Activated CD8-positive, alpha-beta T cell treated with anti-CD3 and anti-CD28 coated beads for 36 hours (primary cell): ENCODE results near the gene COPS7A. TPM values are rescaled to one million over a fixed set of nuclear protein-coding genes. Genes with fewer than 3 reads are reported as not detected.

Source experiments
- ATAC-seq: fragments of 200-7000 bp; cut with Tn5 transposase; one replicate; pipeline ENCODE4 v1.10.0; 2021; ENCODE audit warnings: mild to moderate bottlenecking, moderate library complexity
- CTCF ChIA-PET: fragments of 350-600 bp; sonication (Branson Sonifier 250); formaldehyde crosslinking; loops from one replicate; lab custom pipeline; 2021; ENCODE audit warnings: antibody characterized with exemption; lab: Charles Lee
- POLR2A ChIA-PET: fragments of 350-600 bp; sonication (Branson Sonifier 250); formaldehyde crosslinking; loops from one replicate; lab custom pipeline; 2021; ENCODE audit warnings: antibody characterized with exemption; lab: Charles Lee
- DNase-seq: peaks from one replicate; pipeline ENCODE4 v3.0.0-alpha.2; 2020
- H3K27ac Mint-ChIP-seq: one replicate; pipeline ENCODE4 v1.8.0; 2021; ENCODE audit warnings: mild to moderate bottlenecking, mixed read lengths
- H3K27me3 Mint-ChIP-seq: one replicate; pipeline ENCODE4 v1.8.0; 2021; ENCODE audit warnings: mixed read lengths
- H3K36me3 Mint-ChIP-seq: one replicate; pipeline ENCODE4 v1.8.0; 2021; ENCODE audit warnings: low read depth, mixed read lengths
- H3K4me1 Mint-ChIP-seq: one replicate; pipeline ENCODE4 v1.8.0; 2021; ENCODE audit warnings: low read depth, mixed read lengths
- H3K4me3 Mint-ChIP-seq: one replicate; pipeline ENCODE4 v1.8.0; 2021; ENCODE audit warnings: mild to moderate bottlenecking, moderate library complexity, mixed read lengths
- H3K9me3 Mint-ChIP-seq: one replicate; pipeline ENCODE4 v1.8.0; 2021; ENCODE audit warnings: mixed read lengths
- intact Hi-C: fragments of 100-400 bp; cut with micrococcal nuclease; formaldehyde crosslinking; loops from one replicate; pipeline ENCODE4 v1.10.0; 2022
- total RNA-seq, 2 experiments: library from RNA; stranded (reverse); gene quantifications; one replicate each; pipeline ENCODE4 v1.2.3, GENCODE V29; 2021
- TF ChIP-seq, protein P1 (sequence below): fragments of 200-600 bp; IDR thresholded peaks from one replicate; pipeline ENCODE4 v1.8.0; 2022; ENCODE audit warnings: antibody characterized with exemption, mild to moderate bottlenecking

Gene COPS7A
- total RNA-seq, 2 experiments from 2014 or later = 35.9 to 38.8 TPM

DNA sequence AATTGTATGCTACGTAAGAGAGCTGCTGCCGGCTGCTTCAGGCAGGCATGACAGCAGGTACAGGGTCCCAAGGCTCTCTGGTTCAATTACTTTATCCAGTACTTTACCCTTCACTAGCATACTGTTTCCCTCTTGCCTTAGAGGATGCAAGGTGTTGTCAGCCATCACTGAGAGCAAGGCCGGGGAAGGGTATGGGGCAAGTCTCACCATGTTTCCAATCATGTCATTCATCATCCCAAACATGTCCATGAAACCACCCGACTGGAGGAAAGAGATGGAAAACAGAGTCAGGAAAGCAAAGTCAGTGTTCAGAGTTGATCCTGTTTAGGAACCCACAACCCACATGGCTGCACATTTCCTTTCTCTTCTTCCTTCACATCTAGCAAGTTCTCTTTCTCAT is 26.7 kb downstream of the COPS7A start:
- TF ChIP-seq, protein P1, sequence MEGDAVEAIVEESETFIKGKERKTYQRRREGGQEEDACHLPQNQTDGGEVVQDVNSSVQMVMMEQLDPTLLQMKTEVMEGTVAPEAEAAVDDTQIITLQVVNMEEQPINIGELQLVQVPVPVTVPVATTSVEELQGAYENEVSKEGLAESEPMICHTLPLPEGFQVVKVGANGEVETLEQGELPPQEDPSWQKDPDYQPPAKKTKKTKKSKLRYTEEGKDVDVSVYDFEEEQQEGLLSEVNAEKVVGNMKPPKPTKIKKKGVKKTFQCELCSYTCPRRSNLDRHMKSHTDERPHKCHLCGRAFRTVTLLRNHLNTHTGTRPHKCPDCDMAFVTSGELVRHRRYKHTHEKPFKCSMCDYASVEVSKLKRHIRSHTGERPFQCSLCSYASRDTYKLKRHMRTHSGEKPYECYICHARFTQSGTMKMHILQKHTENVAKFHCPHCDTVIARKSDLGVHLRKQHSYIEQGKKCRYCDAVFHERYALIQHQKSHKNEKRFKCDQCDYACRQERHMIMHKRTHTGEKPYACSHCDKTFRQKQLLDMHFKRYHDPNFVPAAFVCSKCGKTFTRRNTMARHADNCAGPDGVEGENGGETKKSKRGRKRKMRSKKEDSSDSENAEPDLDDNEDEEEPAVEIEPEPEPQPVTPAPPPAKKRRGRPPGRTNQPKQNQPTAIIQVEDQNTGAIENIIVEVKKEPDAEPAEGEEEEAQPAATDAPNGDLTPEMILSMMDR = no peak
- H3K4me3 Mint-ChIP-seq = no peak overlapping the region
- no peak for ATAC-seq
- ChIA-PET CTCF (interaction anchor here (5.5 to 16.4 kb wide), 2 partner anchors 30 to 78 kb away, joined by 117 to 341 read pairs; partner anchors contain the start of genes GPR162 and P3H3), POLR2A (interaction anchor here (0.6 kb wide), 1 partner anchor 74 kb away, joined by 3 read pairs; no protein-coding TSS in a partner anchor)
- no peak overlapping the region for H3K27ac Mint-ChIP-seq
- intact Hi-C loops = loop anchor here (5.0 kb wide), 1 partner anchor 77 kb away; the partner anchor contains the start of gene P3H3
- peaks cover 29% of the 10 kb centered on the region for H3K4me1 Mint-ChIP-seq
- peaks cover 45% of the 10 kb centered on the region for H3K36me3 Mint-ChIP-seq
- no peaks in the 10 kb centered on the region for H3K9me3 Mint-ChIP-seq
- DNase-seq = no peak
- no peaks in the 10 kb centered on the region for H3K27me3 Mint-ChIP-seq

DNA sequence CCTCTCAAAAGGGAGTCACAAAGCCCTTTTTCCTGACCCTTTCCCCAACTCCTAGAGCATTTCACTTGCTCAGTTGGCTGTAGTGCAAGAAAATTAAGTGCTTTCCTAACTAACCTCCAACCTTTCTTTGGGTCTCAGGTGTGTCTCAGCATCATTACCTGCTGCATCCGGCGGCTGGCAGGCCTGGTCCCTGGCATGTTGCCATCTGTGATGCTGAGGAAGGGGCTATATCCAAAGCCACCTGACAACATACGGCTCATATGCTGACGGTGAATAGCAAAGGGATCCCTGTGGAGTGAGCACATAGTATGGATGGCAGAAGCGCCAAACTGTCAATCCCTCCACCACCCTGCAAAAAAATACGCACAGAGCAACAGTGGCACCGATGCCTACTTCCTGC is 27.9 kb downstream of the COPS7A start:
- Mint-ChIP-seq H3K4me3 (peak overlapping the region; percentile 91), H3K27ac (peak overlapping the region; percentile 99), H3K27me3 (no peaks in the 10 kb centered on the region), H3K4me1 (peaks cover 20% of the 10 kb centered on the region), H3K36me3 (peaks cover 35% of the 10 kb centered on the region), H3K9me3 (no peaks in the 10 kb centered on the region)
- intact Hi-C loops = loop anchor here (5.0 kb wide), 1 partner anchor 76 kb away; the partner anchor contains the start of gene P3H3
- DNase-seq (no peak), ATAC-seq (no peak)
- TF ChIP-seq, protein P1 = no peak
- ChIA-PET POLR2A (interaction anchor here (0.6 to 5.1 kb wide), 17 partner anchors 11 to 217 kb away, joined by 3 to 31 read pairs (median 8); partner anchors contain the start of genes C12orf57, CD4, CDCA3 and COPS7A), CTCF (interaction anchor here (0.9 to 16.4 kb wide), 12 partner anchors 8 to 132 kb away, joined by 3 to 341 read pairs (median 26); partner anchors contain the start of genes CDCA3, COPS7A, GPR162 and LAG3)

DNA sequence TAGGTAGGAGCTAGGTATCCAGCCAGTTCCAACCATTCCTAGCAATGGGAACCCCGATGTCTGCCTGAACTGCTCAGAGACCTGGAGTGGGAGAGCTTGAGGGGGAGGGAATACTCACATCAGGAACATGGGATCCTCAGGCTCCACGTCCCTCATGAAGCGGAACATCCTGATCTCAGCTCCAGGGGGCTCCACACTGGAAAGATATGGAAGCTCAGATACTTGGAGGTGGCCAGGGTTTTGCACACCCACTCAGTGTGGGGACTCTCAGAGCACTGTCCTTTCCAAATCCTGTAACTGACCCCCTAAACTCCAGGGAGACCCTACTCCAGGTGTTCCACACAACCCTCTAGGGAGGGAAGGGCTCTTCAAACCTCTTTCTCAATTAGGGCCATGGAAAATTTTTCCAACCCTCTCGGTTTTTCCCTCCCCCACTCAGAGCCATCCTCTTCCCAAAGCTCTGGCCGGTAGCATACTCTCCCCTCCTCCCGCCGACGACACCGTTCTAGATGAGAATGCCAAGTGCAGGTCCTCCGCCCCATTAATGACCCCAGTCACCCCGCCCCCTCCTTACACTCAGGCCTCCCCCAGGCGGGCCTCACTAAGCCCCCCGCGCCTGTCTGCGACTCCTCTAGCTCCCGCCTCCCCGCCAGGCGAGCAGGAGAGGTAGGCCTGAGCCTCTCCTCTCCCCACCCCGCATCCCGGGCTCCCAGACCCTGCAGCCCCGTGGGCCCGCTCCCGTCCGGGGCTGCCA is 28.5 kb downstream of the COPS7A start:
- Mint-ChIP-seq H3K9me3 (no peaks in the 10 kb centered on the region), H3K36me3 (peaks cover 33% of the 10 kb centered on the region), H3K27me3 (no peaks in the 10 kb centered on the region), H3K27ac (peak overlapping the region; percentile 99), H3K4me1 (peaks cover 20% of the 10 kb centered on the region), H3K4me3 (peak overlapping the region; percentile 91)
- DNase-seq = peak; percentile 62
- POLR2A ChIA-PET = interaction anchor here (0.6 to 5.1 kb wide), 29 partner anchors 11 to 220 kb away, joined by 3 to 31 read pairs (median 6); partner anchors contain the start of genes C12orf57, CD4, CDCA3 and COPS7A
- peak; percentile 2 for ATAC-seq
- TF ChIP-seq, protein P1 = no peak
- CTCF ChIA-PET = interaction anchor here (0.7 to 16.4 kb wide), 34 partner anchors 9 to 357 kb away, joined by 3 to 341 read pairs (median 7); partner anchors contain the start of genes C1RL, CD4, CDCA3 and COPS7A
- intact Hi-C loops = loop anchor here (5.0 kb wide), 1 partner anchor 75 kb away; the partner anchor contains the start of gene P3H3

DNA sequence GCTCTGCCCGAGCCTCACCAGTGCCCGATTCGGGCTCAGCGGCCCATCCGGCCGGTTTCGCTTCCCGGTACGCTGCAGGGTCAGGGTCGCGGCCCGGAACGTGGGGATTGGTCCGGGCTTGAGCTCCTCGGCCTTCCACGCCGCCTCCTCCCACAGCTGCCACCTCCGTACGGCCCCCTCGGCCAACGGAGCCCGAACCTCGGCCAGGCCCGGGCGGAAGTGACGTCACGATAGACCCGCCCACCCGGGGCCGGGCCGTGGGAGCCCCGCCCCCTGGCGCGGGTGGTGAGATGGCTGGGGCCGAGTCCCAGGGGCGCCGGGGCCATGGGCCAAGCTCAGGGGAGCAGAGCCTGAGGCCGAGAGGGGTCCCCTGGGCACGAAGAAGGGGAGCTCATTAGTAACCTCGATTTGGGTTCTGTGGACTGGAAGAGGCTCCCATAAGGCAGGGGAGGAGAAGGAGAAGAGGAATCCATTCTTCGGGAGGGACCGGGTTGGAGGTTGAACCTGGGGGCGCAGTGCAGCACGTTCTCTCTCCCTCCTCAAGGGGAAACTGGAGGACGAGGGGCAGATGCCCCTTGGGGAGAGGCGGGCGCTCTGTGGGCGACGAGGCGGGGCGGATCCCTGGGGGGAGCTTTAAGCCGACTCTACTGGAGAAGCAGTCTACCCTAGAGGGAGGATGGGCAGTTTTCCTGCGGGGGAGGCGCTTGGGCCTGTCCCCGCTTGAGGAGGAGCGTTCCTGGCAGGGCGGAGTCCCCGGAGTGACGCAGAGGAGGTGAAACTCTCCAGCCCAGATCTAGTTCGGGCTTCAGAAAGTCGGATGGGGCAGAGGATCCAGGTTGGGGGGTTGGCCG is 29.3 kb downstream of the COPS7A start, which contains the start of gene MLF2:
MLF2 (minus strand) TSS at position 221 of the 851 bp plus-strand sequence. CDS start 807 bp downstream, outside the sequence.
- ChIA-PET CTCF (interaction anchor here (0.6 to 16.4 kb wide), 42 partner anchors 9 to 356 kb away, joined by 3 to 341 read pairs (median 5); partner anchors contain the start of genes C1RL, CD4, CDCA3 and COPS7A), POLR2A (interaction anchor here (0.8 to 5.1 kb wide), 32 partner anchors 9 to 221 kb away, joined by 3 to 31 read pairs (median 6); partner anchors contain the start of genes C12orf57, CD4, CDCA3 and COPS7A)
- ATAC-seq (peak; percentile 95), DNase-seq (peak; percentile 99)
- Mint-ChIP-seq H3K4me1 (peaks cover 20% of the 10 kb centered on the region), H3K27me3 (no peaks in the 10 kb centered on the region), H3K36me3 (peaks cover 25% of the 10 kb centered on the region), H3K9me3 (no peaks in the 10 kb centered on the region), H3K27ac (peak within 1 kb of the TSS; percentile 99), H3K4me3 (peak within 1 kb of the TSS; percentile 91)
- intact Hi-C loops = loop anchor here (5.0 kb wide), 1 partner anchor 74 kb away; the partner anchor contains the start of gene P3H3
- TF ChIP-seq, protein P1 = no peak
